ENCODE results near the gene NAPG. TPM values are rescaled to one million over a fixed set of nuclear protein-coding genes. Genes with fewer than 3 reads are reported as not detected.
"Not testable (repeated sequence)": the region's sequence is repeated elsewhere in the genome, so short reads cannot be mapped to it uniquely, and the experiment has no call there.

NAPG gene
- total RNA-seq, 4 donors from 2014 or later = 27.1 to 34.7 (median 31.0) TPM

- peak overlapping the region in 2 of 4 donors; percentile 30 to 49 for H3K27ac ChIP-seq
- no peak for DNase-seq
- H3K4me3 ChIP-seq = no peak overlapping the region
- no peak for TF ChIP-seq CTCF (IDR thresholded peaks at IDR 0.05)
- no peak for TF ChIP-seq POLR2A (IDR thresholded peaks at IDR 0.05)
- peaks cover 13 to 53% (median 31%) of the 10 kb centered on the region in 3 donors for H3K4me1 ChIP-seq
- H3K36me3 ChIP-seq = peaks cover 0 to 24% (median 0%) of the 10 kb centered on the region in 3 donors
- intact Hi-C loops (cut with DNase I) = no loop called here
- 63 to 76% methylated on average over 3 of the region's 3 CpGs for WGBS, 2 donors
- H3K9me3 ChIP-seq = no peaks in the 10 kb centered on the region
- no peaks in the 10 kb centered on the region for H3K27me3 ChIP-seq
These were observed 4.2 kb downstream of the NAPG start for GRCh38 chr18:10530002-10530401.

- H3K4me3 ChIP-seq = no peak overlapping the region
- H3K27me3 ChIP-seq = no peaks in the 10 kb centered on the region
- DNase-seq = no peak
- H3K9me3 ChIP-seq = no peaks in the 10 kb centered on the region
- peaks cover 13 to 46% (median 26%) of the 10 kb centered on the region in 3 donors for H3K4me1 ChIP-seq
- H3K27ac ChIP-seq = peak overlapping the region in 2 of 4 donors; percentile 30 to 49
- 73 to 82% methylated on average over 3 of the region's 3 CpGs for WGBS, 2 donors
- TF ChIP-seq CTCF (IDR thresholded peaks at IDR 0.05) = no peak
- TF ChIP-seq POLR2A (IDR thresholded peaks at IDR 0.05) = no peak
- intact Hi-C loops (cut with DNase I) = no loop called here
- peaks cover 0 to 33% (median 0%) of the 10 kb centered on the region in 3 donors for H3K36me3 ChIP-seq
These were observed 5.0 kb downstream of the NAPG start for GRCh38 chr18:10530852-10531251.

DNA sequence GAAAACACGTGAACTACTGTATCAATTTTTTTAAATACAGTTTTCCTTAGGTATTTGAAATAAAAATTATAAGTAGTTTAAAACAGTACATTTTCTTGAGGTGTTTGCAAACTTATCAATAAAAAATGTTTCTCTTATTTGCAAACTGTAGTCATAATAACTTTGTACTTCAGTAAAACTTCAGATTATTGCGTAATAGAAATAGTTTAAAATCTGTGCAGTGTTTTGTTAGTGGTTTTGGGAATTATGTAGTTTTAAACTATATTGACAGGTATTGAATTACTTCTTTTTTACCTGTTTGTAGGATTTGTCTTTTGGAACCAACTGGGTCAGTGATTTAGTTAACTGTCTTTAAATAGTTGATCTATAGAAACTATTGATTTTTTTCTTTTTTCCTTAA, 7.3 kb downstream of the NAPG start:
- Histone ChIP-seq H3K9me3 (no peaks in the 10 kb centered on the region), H3K4me1 (peaks cover 8 to 29% (median 20%) of the 10 kb centered on the region in 3 donors), H3K27me3 (no peaks in the 10 kb centered on the region), H3K36me3 (peaks cover 0 to 48% (median 0%) of the 10 kb centered on the region in 3 donors), H3K4me3 (no peak overlapping the region), H3K27ac (no peak overlapping the region)
- intact Hi-C loops (cut with DNase I) = no loop called here
- 95 to 96% methylated on average over 2 of the region's 2 CpGs for WGBS, 2 donors
- DNase-seq = no peak
- TF ChIP-seq POLR2A (IDR thresholded peaks at IDR 0.05) (no peak), CTCF (IDR thresholded peaks at IDR 0.05) (no peak)

DNA sequence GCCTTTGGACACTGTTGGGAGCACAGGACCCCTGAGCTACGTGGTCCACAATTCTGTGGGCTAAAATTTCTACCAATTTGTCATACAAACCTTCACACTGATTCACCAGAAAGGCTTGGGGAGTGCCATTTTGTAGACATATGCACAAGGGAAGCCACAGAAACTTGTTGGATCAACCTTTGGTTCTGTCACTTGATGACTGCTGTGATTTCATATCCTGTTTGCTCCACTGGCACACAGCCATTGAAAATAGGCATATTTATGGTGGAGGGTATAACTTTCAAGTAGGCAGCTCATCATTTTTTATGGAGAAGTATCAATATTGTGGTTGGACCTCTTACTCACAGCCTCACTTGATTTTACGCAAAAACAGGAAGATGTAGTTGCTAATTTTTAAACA, 10.5 kb downstream of the NAPG start:
- DNase-seq = no peak
- H3K36me3 ChIP-seq = peaks cover 0 to 76% (median 22%) of the 10 kb centered on the region in 3 donors
- H3K27me3 ChIP-seq = no peaks in the 10 kb centered on the region
- 94 to 97% methylated on average over 2 of the region's 2 CpGs for WGBS, 2 donors
- H3K9me3 ChIP-seq = no peaks in the 10 kb centered on the region
- no peak overlapping the region for H3K4me3 ChIP-seq
- TF ChIP-seq POLR2A (IDR thresholded peaks at IDR 0.05) (no peak), CTCF (IDR thresholded peaks at IDR 0.05) (no peak)
- intact Hi-C loops (cut with DNase I) = no loop called here
- no peaks in the 10 kb centered on the region for H3K4me1 ChIP-seq
- no peak overlapping the region for H3K27ac ChIP-seq

DNA sequence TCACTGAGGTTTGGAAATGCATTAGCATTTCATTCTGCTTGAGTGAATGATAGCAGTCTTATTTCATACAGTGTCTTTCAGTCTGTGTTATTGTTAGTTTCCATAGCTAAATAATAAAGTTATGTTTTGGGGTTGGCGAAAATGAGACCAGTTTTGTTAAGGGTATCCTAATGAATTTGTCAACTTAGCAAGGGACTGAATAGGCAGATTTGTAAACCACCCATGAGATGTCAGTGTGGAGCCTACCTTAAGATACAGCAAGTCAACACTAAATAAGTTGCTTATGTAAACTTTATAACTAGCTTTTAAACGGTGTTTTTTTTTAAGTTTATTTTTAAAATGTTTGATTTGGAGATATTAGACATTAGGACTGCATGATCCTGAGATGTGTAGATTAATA, 11.9 kb downstream of the NAPG start:
- no peak overlapping the region for H3K27ac ChIP-seq
- H3K36me3 ChIP-seq = peaks cover 2 to 81% (median 30%) of the 10 kb centered on the region in 3 donors
- no peaks in the 10 kb centered on the region for H3K4me1 ChIP-seq
- no peak for TF ChIP-seq POLR2A (IDR thresholded peaks at IDR 0.05)
- no peak for TF ChIP-seq CTCF (IDR thresholded peaks at IDR 0.05)
- H3K27me3 ChIP-seq = no peaks in the 10 kb centered on the region
- intact Hi-C loops (cut with DNase I) = no loop called here
- DNase-seq = no peak
- H3K4me3 ChIP-seq = no peak overlapping the region
- WGBS, 2 donors = 68 to 69% methylated on average over 2 of the region's 2 CpGs
- no peaks in the 10 kb centered on the region for H3K9me3 ChIP-seq

DNA sequence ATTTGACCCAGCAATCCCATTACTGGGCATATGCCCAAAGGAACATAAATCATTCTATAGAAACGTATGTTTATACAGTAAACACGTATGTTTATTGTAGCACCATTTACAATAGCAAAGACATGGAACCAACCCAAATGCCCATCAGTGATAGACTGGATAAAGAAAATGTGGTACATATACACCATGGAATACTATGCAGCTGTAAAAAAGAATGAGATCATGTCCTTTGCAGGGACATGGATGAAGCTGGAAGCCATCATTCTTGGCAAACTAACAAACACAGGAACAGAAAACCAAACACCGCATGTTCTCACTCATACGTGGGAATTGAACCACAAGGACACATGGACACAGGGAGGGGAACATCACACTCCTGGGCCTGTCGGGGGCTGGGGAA, 13.3 kb downstream of the NAPG start:
- H3K4me3 ChIP-seq; H3K4me1 ChIP-seq; H3K9me3 ChIP-seq; intact Hi-C loops (cut with DNase I); H3K27me3 ChIP-seq; H3K27ac ChIP-seq; DNase-seq: not testable (repeated sequence)
- WGBS, 2 donors = 85 to 93% methylated on average over 5 of the region's 5 CpGs
- peaks cover 7 to 86% (median 30%) of the 10 kb centered on the region in 3 donors for H3K36me3 ChIP-seq
